ENCODE results near the gene DIO3. TPM values are rescaled to one million over a fixed set of nuclear protein-coding genes. Genes with fewer than 3 reads are reported as not detected.

Gene DIO3
- total and polyA plus RNA-seq, 2 of the 4 experiments (the other 2 are of a cell fraction): not detected

DNA sequence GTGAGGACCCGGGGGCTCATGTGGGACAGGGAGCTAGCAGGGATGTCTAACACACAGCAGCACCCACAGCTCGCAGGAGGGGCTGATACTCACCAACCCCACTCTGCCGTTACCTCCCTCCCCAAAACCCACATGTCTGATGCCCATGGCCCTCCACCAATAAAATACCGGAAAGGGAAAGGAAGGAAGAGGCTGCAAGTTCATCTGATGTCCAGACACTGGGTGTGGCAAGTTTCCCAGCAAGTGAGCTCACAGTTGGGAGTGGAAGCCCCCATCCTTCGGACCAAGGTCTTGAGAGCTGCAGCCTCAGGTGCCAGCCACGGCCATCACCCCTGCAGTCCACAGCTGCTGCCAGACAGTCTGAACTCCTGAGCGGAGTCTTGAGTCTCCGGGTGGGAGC lies 39.3 kb upstream of the DIO3 start:
- Histone ChIP-seq H4K5ac (ENCODE audit: low read depth, low read length) (no peak overlapping the region), H3K9ac (ENCODE audit: low read depth, low read length) (no peak overlapping the region), H3K18ac (ENCODE audit: low read depth, low read length) (no peak overlapping the region), H3K4me3 (ENCODE audit: insufficient read depth, low read depth, low read length) (no peak overlapping the region), H2BK15ac (ENCODE audit: low read depth, low read length) (no peak overlapping the region), H3K36me3 (ENCODE audit: control insufficient read depth, insufficient read depth, low read length) (no peaks in the 10 kb centered on the region), H4K8ac (ENCODE audit: low read depth in 2 of 2, low read length in 2 of 2) (no peak overlapping the region), H4K91ac (ENCODE audit: insufficient read depth, low read depth, low read length) (no peak overlapping the region), H2AK5ac (ENCODE audit: low read depth, low read length) (no peak overlapping the region), H2BK5ac (ENCODE audit: low read depth, low read length, poor library complexity, severe bottlenecking) (no peak overlapping the region), H3K4me2 (ENCODE audit: low read depth, low read length) (no peak overlapping the region), H2AK9ac (replicated peaks; ENCODE audit: low read depth, low read length, poor library complexity) (no peak overlapping the region), H2BK120ac (ENCODE audit: low read depth, low read length) (no peak overlapping the region), H4K20me1 (ENCODE audit: insufficient read depth, low read length) (no peaks in the 10 kb centered on the region), H3K79me1 (ENCODE audit: low read depth in 1 of 2, low read length in 2 of 2) (no peaks in the 10 kb centered on the region), H3K27me3 (ENCODE audit: control insufficient read depth, insufficient read depth, low read length) (no peaks in the 10 kb centered on the region; the same call in 1 of the 2 replicates), H3K9me1 (ENCODE audit: insufficient read depth, low read length) (no peaks in the 10 kb centered on the region), H3K4me1 (ENCODE audit: control insufficient read depth, insufficient read depth, low read length) (no peaks in the 10 kb centered on the region), H3K23ac (ENCODE audit: low read depth, low read length) (no peak overlapping the region), H3K9me3 (ENCODE audit: control insufficient read depth, insufficient read depth, low read length) (0 out of 2 replicates have a peak, but pooled peaks cover 2% of the 10 kb centered on the region), H2AFZ (replicated peaks; ENCODE audit: low read length, poor library complexity) (no peak overlapping the region), H3K4ac (ENCODE audit: low read depth, low read length) (no peak overlapping the region), H3K56ac (ENCODE audit: extremely low read depth, insufficient read depth, low read length) (no peak overlapping the region), H3K14ac (replicated peaks; ENCODE audit: low read depth, low read length) (no peak overlapping the region), H2BK20ac (ENCODE audit: low read depth, low read length) (no peak overlapping the region), H3K27ac (ENCODE audit: insufficient read depth, low read length) (no peak overlapping the region)
- 81% methylated on average over 3 of the region's 8 CpGs; no CpG with 5 or more reads in 1 of the 2 experiments for WGBS, 2 experiments (ENCODE audit: extremely low coverage in 2 of 2, insufficient read length in 1 of 2)
- DNase-seq: no peak
- no TSS peak for BruUV-seq (replicated peaks)
- intact Hi-C loops (cut with micrococcal nuclease) (no loop called here), dilution Hi-C loops (cut with HindIII; ENCODE audit: low sequenced_read_pairs, unreplicated experiment) (no loop called here), in situ Hi-C loops (cut with MboI; ENCODE audit: low sequenced_read_pairs) (no loop called here)
- no peak for ATAC-seq (ENCODE audit: low read depth)
- ChIA-PET POLR2A (ENCODE audit: unreplicated experiment) (no interaction called here), CTCF (no interaction called here)
- no peak for TF ChIP-seq MAFK (IDR thresholded peaks at IDR 0.05; ENCODE audit: low read depth, low read length)
- TF ChIP-seq SMC3 (IDR thresholded peaks at IDR 0.05; ENCODE audit: low read depth, low read length): no peak
- TF ChIP-seq, protein P1, sequence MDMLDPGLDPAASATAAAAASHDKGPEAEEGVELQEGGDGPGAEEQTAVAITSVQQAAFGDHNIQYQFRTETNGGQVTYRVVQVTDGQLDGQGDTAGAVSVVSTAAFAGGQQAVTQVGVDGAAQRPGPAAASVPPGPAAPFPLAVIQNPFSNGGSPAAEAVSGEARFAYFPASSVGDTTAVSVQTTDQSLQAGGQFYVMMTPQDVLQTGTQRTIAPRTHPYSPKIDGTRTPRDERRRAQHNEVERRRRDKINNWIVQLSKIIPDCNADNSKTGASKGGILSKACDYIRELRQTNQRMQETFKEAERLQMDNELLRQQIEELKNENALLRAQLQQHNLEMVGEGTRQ (IDR thresholded peaks at IDR 0.05; ENCODE audit: low read depth, low read length): no peak
- no peak for TF ChIP-seq CEBPB (IDR thresholded peaks at IDR 0.05; ENCODE audit: low read depth, low read length)
- TF ChIP-seq RAD21 (IDR thresholded peaks at IDR 0.05; ENCODE audit: low read length): no peak
- no peak for TF ChIP-seq MXI1 (IDR thresholded peaks at IDR 0.05; ENCODE audit: borderline replicate concordance, low read depth, low read length)
- no peak for TF ChIP-seq NFE2L2 (IDR thresholded peaks at IDR 0.05; ENCODE audit: low read depth, low read length)
- no peak for TF ChIP-seq RCOR1 (IDR thresholded peaks at IDR 0.05; ENCODE audit: insufficient replicate concordance, low read length)
- TF ChIP-seq BHLHE40 (IDR thresholded peaks at IDR 0.05; ENCODE audit: low read depth, low read length): no peak
- TF ChIP-seq MAZ (IDR thresholded peaks at IDR 0.05; ENCODE audit: borderline replicate concordance, low read depth, low read length): no peak
- TF ChIP-seq ELK1 (IDR thresholded peaks at IDR 0.05; ENCODE audit: borderline replicate concordance, low read depth, low read length): no peak
- TF ChIP-seq POLR2A (IDR thresholded peaks at IDR 0.05; ENCODE audit: low read depth, low read length): no peak
- TF ChIP-seq CHD1 (IDR thresholded peaks at IDR 0.05; ENCODE audit: low read depth, low read length): no peak
- no peak for TF ChIP-seq CTCF (conservative IDR thresholded peaks at IDR 0.05; ENCODE audit: low read depth, low read length)
- no peak for TF ChIP-seq RFX5 (IDR thresholded peaks at IDR 0.05; ENCODE audit: low read depth, low read length)
- no peak for TF ChIP-seq FOS (IDR thresholded peaks at IDR 0.05; ENCODE audit: low read depth, low read length)

Measured in IMR-90 (cell line).